GM12872 (cell line): ENCODE data around the gene LAMP5.

Experiments
- CTCF ChIP-seq: IDR thresholded peaks from 3 replicates; pipeline ENCODE4 v1.5.1; 2011; ENCODE audit warnings: low read depth, mild to moderate bottlenecking, low read length, moderate library complexity; ENCODE audit not compliant: insufficient read depth

The LAMP5 gene

GRCh38 chr20:9499126-9499899 is 15.1 kb upstream of the LAMP5 start:
- no peak for TF ChIP-seq CTCF

- TF ChIP-seq CTCF, result no peak
Measured at GRCh38 chr20:9500121-9500520, 14.3 kb upstream of the LAMP5 start.

GRCh38 chr20:9501473-9501872 is 12.9 kb upstream of the LAMP5 start:
- TF ChIP-seq CTCF, result no peak

GRCh38 chr20:9503526-9504245 is 10.7 kb upstream of the LAMP5 start:
- no peak for TF ChIP-seq CTCF

- TF ChIP-seq CTCF, result no peak
Measured at GRCh38 chr20:9506280-9506821, 8.0 kb upstream of the LAMP5 start.

GRCh38 chr20:9506964-9507369 is 7.4 kb upstream of the LAMP5 start:
- TF ChIP-seq CTCF, result no peak

- TF ChIP-seq CTCF, result no peak
Measured at GRCh38 chr20:9507544-9508239, 6.7 kb upstream of the LAMP5 start.
